GM12872 (cell line): ENCODE data around the gene TCF4.

Experiments used
- TF ChIP-seq, protein P1 (sequence below): IDR thresholded peaks from 3 replicates; pipeline ENCODE4 v1.5.1; 2011; ENCODE audit warnings: low read depth, mild to moderate bottlenecking, low read length, moderate library complexity; ENCODE audit not compliant: insufficient read depth

Gene TCF4

DNA sequence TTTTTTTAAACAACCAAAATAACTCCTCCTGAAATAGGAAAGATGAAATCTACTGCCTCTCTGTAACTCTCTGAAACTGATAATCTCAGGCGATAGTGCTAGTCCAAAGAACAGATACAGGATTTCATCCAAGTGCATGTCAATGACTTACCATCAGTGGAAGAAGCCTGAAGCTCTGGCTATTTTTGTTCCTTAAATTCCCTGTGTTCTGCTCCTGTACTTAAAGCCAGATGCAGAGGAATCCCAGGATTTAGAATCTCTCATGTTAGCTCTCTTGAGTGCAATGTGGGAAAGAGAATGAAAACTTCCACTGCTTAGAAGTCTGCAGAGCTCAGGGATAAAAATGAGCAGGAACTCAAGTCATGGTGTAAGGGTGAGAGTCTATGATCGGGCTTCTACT, 291.9 kb downstream of the TCF4 start:
- TF ChIP-seq, protein P1, sequence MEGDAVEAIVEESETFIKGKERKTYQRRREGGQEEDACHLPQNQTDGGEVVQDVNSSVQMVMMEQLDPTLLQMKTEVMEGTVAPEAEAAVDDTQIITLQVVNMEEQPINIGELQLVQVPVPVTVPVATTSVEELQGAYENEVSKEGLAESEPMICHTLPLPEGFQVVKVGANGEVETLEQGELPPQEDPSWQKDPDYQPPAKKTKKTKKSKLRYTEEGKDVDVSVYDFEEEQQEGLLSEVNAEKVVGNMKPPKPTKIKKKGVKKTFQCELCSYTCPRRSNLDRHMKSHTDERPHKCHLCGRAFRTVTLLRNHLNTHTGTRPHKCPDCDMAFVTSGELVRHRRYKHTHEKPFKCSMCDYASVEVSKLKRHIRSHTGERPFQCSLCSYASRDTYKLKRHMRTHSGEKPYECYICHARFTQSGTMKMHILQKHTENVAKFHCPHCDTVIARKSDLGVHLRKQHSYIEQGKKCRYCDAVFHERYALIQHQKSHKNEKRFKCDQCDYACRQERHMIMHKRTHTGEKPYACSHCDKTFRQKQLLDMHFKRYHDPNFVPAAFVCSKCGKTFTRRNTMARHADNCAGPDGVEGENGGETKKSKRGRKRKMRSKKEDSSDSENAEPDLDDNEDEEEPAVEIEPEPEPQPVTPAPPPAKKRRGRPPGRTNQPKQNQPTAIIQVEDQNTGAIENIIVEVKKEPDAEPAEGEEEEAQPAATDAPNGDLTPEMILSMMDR, result no peak

DNA sequence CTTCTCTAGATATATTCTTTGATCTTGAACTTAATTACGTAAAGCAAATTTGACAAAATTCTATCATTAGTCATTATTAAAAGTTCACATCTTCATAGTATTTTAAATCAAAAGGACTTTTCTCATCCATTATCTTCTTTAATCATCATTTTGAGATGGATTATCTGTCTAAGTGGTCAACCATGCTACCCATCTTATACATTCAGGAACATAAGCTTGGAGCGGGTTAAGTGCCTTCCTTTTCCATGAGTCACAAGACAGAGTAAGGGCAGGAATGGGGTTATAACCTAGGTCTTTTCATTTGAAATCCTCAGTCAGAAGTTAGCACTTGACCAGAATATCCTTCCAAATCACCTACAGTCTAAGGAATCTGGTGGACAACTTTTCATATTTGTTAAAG, 297.1 kb downstream of the TCF4 start:
- TF ChIP-seq, protein P1, result no peak

DNA sequence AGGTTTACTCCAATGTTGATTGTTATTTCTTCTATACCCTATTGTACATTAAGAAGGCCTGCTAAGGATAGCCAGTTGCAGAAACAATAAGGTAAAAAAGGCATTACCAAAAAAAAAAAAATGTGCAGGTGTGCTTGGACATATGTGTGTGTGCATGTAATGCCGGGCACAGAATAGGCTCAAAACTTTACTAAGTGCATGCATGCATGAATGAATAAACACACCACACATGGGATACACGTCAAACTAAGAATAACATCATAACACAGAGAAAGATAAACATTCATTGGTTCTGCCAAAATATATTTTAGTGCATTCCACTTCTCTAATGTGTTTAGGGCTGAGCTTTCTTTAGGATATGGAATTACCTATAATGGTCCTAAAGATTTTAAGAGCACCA, 298.2 kb downstream of the TCF4 start:
- TF ChIP-seq, protein P1, result no peak

DNA sequence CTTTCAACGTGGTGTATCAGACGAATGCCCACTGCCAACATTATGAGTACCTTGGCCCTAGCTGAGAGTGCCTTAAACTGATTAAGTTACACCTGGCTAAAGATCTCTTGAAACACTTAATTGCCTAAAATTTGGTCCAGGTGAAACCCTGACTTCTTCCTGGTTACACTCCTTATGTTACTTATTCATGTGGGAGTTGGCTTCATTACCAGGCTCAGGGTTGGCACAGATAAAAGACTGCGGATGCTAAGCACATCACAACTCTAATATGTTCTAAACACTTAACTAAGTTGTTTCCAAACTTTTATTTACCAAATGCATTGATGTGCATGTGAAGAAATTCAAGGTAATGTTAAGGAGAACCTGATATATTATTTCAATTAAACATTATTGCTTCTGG, 298.9 kb downstream of the TCF4 start:
- TF ChIP-seq, protein P1, result no peak

DNA sequence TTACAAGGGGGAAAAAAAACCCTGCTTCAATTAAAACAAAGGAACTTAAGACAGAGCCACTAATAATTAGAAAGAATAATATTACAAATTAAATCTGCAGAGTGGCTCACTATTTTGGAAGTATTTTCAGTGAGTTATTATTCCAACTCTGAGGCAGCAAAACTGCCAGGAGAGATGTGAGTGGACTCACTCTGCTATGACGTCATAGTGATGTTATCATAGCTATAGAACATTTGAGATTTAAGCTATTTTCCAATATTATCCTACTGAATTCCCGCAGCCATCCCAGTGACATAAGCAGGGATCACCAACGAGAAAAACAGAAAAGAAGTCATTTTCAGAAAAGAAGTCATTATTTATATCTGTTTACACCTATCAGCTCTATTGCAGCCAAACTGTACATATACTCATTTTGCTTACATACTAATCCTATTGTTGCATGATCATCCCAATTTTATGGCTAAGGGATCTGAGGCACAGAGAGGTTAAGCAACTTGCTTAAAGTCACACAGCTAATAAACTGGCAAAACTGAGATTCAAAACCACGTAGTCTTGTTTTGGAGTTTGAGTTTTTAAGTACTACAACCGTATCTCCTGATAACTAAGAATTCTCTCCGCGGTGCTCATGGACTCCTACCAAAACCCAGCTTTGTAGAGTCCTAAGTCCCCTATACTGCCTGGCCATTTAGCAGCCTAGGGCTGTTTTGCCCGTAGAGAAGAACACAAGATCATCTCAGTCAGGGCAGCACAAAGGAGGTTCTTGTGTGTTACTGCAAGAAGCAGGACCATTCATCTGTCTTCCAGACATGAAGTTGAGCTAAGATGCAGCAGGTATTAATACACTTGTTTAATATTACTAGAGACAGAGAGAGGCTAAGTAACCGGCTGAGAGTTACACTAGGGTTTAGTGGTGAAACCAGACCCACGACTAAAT, 299.8 kb downstream of the TCF4 start:
- TF ChIP-seq, protein P1, result no peak

DNA sequence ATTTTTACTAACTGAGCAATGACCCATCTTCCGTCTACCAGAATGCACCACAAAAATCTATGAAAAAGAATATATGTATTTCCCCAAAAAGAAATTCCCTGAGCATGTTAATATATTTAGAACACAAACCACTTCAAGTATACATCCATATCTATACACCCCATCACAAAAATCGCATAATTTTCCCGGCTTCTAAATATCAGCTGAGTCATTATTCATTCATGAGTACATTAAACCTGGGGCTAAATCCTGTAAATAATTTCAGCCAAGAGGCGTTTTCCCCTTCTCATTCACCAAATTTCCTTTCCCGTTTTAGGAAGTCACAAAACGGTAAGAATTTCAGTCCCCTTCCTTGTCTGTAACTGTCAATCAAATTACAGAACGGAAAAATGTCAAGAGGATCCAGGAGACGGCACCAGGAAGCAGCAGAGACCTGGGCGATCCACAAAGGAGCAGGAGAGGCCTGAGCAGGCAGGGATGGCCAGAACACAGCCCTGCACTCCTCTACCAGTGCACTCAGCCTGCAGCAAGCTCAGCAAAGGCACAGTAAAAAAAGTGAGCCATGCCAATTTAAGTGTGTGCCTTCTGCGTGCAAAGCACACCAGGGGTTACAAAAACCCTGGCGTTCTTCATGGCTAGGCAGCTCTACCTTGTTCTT, 300.7 kb downstream of the TCF4 start:
- TF ChIP-seq, protein P1, result no peak

DNA sequence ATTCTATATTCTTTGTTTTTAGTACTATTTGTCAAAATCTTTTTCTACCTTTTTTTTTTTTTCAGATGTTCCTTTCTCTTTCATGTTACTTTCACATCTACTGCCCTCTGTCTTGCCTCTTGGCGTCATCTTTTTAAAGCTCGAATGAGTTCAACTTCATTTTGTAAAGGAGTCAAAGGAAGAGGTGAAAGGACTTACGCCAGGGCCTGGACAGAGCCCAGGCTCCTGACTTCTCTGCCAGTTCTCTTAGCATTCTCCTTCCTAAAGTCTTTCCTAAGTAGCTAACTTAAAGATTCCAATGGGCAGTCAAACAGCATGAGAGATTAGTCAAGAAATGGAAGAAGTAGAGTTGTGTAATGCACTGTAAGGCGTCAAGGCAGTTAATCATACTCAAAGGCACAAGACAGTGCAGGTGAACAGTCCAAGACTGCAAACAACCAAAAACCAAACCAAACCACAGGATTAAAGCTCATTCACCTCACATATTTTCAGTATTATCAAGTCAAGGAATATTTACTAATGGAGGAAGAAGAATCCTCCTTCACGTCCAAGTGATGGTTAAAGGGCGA, 301.7 kb downstream of the TCF4 start:
- TF ChIP-seq, protein P1, result no peak
